HepG2 (cell line): ENCODE results near the gene STK40. TPM values are rescaled to one million over a fixed set of nuclear protein-coding genes. Genes with fewer than 3 reads are reported as not detected.

Source experiments
- CEBPB ChIP-seq: IDR thresholded peaks from 2 replicates; pipeline ENCODE4 v1.6.1; 2011; ENCODE audit warnings: low read depth, low read length, improper control_type of control experiment, borderline replicate concordance
- HDAC1 ChIP-seq: sonication (generic); formaldehyde crosslinking; IDR thresholded peaks from 2 replicates; pipeline ENCODE4 v1.5.1; 2020; ENCODE audit warnings: mild to moderate bottlenecking, missing genetic modification reagents
- HDAC6 ChIP-seq: fragments of 200-600 bp; sonication (generic); IDR thresholded peaks from 2 replicates; pipeline ENCODE4 v1.7.0; 2017; ENCODE audit warnings: mild to moderate bottlenecking, antibody characterized with exemption, low read length, low read depth
- HOXA3 ChIP-seq: sonication (generic); formaldehyde crosslinking; IDR thresholded peaks from 2 replicates; pipeline ENCODE4 v1.5.0; 2020; ENCODE audit warnings: missing genetic modification reagents
- MAFG ChIP-seq: sonication (generic); formaldehyde crosslinking; IDR thresholded peaks from 2 replicates; pipeline ENCODE4 v1.5.1; 2020; ENCODE audit warnings: mild to moderate bottlenecking, missing genetic modification reagents
- NFIC ChIP-seq: IDR thresholded peaks from 2 replicates; pipeline ENCODE4 v1.6.1; 2012; ENCODE audit warnings: mild to moderate bottlenecking, low read length, inconsistent platforms
- NFYB ChIP-seq: sonication (generic); formaldehyde crosslinking; IDR thresholded peaks from 2 replicates; pipeline ENCODE4 v1.4.0; 2020; ENCODE audit warnings: missing genetic modification reagents
- NR2F6 ChIP-seq, 2 experiments: IDR thresholded peaks; 2 replicates each; pipeline ENCODE4 v1.6.1; 2016; ENCODE audit warnings: antibody characterized with exemption in 1 of 2, mild to moderate bottlenecking in 1 of 2
- SMC3 ChIP-seq: IDR thresholded peaks from 2 replicates; pipeline ENCODE4 v1.6.1; 2011; ENCODE audit warnings: low read length, improper control_type of control experiment
- SNAPC2 ChIP-seq: sonication (generic); formaldehyde crosslinking; IDR thresholded peaks from 2 replicates; pipeline ENCODE4 v1.8.1; 2022; ENCODE audit warnings: mild to moderate bottlenecking, missing genetic modification reagents
- ZNF143 ChIP-seq: sonication (generic); formaldehyde crosslinking; IDR thresholded peaks from 2 replicates; pipeline ENCODE4 v1.4.0; 2020; ENCODE audit warnings: missing genetic modification reagents
- ZNF7 ChIP-seq: IDR thresholded peaks from 2 replicates; pipeline ENCODE4 v1.6.1; 2016; ENCODE audit warnings: missing biosample characterization, missing genetic modification reagents
- ZNF839 ChIP-seq: sonication (generic); formaldehyde crosslinking; IDR thresholded peaks from 2 replicates; pipeline ENCODE4 v1.4.0; 2020; ENCODE audit warnings: missing genetic modification reagents, mild to moderate bottlenecking, borderline replicate concordance
- ZNF883 ChIP-seq: sonication (generic); formaldehyde crosslinking; IDR thresholded peaks from 2 replicates; pipeline ENCODE4 v1.5.1; 2020; ENCODE audit warnings: mild to moderate bottlenecking, missing genetic modification reagents; ENCODE audit errors: not compliant biosample characterization
- polyA plus RNA-seq, 8 experiments: library from polyadenylated mRNA; depleted of rRNA in 3 of 8; stranded (reverse) in 7 of 8; unstranded in 1 of 8; fragments of >200 nt; fragmentation: Illumina TruSeq in 4 of 8; extraction: Trizol in 4 of 8; gene quantifications; 2 replicates each; pipeline versions ENCODE4 v1.2.1 to v1.2.3, GENCODE V29; 2011 to 2016; ENCODE audit warnings: low read depth in 4 of 8, missing spikeins in 1 of 8, mixed read lengths in 1 of 8; ENCODE audit not compliant: insufficient read depth in 1 of 8
- total RNA-seq, 5 experiments: library from RNA; depleted of rRNA; stranded (reverse); fragments of >200 nt; fragmentation: Illumina TruSeq; extraction: Trizol; gene quantifications; 2 replicates each; pipeline ENCODE4 v1.2.3, GENCODE V29; 2016; ENCODE audit warnings: low read depth in 1 of 5
- TF ChIP-seq, protein P1 (sequence below): sonication (generic); formaldehyde crosslinking; conservative IDR thresholded peaks from 2 replicates; pipeline ENCODE4 v1.4.0; 2020; ENCODE audit warnings: missing genetic modification reagents
- TF ChIP-seq, protein P2 (sequence below): sonication (generic); formaldehyde crosslinking; IDR thresholded peaks from 2 replicates; pipeline ENCODE4 v1.4.0; 2020; ENCODE audit warnings: mild to moderate bottlenecking, missing genetic modification reagents
- TF ChIP-seq, protein P3 (sequence below): fragments of 450-650 bp; IDR thresholded peaks from 2 replicates; pipeline ENCODE4 v1.6.1; 2016
- TF ChIP-seq, protein P4 (sequence below): sonication (generic); formaldehyde crosslinking; IDR thresholded peaks from 2 replicates; pipeline ENCODE4 v1.4.0; 2020; ENCODE audit warnings: mild to moderate bottlenecking, low read depth, missing genetic modification reagents
- TF ChIP-seq, protein P5 (sequence below): sonication (generic); formaldehyde crosslinking; IDR thresholded peaks from 2 replicates; pipeline ENCODE4 v1.4.0; 2020; ENCODE audit warnings: missing genetic modification reagents, mild to moderate bottlenecking, borderline replicate concordance

Gene STK40
- total and polyA plus RNA-seq, 2 of the 13 experiments (the other 11 are each of a cell fraction or from before 2014, with no cell fraction given), result 33.8 to 35.1 TPM

DNA sequence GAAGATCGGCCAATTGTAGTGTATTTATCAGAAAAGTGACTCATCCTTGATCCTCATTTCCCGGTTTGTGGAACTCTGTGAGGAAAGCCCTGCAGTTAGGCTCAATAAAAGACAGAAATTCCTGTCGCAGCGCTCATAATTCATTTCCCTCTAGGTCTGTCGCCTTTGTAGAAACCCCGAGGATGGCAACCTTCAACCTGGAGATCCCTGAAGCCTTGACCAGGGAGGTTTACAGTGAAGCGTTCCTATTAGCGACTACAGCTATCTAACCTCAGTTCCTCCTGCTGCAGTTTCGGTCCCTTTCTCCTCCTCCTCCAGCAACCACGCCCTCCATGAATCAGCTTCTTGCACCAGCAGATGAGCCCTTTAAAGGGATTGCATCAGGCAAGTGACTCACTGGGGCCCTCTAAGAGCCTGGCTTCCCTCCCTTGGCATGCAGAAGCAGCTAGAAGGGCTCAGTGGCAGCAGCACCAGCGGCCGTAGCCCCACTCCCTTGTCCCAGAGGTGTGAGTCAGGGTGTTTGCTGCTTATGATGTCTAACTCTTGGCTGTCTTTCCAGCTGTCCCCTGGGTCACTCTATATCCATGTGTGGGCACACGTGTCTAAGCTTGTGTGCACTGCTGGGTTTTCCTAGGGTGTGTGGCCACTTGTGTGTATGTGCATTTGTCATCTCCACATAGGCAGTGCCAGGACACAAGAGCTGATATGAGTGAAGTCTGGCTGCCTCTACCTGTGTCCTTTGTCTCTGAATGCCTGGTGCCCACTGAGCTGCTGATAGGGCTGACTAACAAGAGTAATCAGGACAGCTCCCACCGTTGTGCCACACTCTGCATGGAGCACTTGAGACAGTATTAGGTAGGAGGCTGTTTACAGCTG, 779 bp upstream of the STK40 start (continued):
- TF ChIP-seq, protein P1, sequence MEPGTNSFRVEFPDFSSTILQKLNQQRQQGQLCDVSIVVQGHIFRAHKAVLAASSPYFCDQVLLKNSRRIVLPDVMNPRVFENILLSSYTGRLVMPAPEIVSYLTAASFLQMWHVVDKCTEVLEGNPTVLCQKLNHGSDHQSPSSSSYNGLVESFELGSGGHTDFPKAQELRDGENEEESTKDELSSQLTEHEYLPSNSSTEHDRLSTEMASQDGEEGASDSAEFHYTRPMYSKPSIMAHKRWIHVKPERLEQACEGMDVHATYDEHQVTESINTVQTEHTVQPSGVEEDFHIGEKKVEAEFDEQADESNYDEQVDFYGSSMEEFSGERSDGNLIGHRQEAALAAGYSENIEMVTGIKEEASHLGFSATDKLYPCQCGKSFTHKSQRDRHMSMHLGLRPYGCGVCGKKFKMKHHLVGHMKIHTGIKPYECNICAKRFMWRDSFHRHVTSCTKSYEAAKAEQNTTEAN (CRISPR knock-in tag), result peak; percentile 54; the same call in 1 of the 2 replicates
- TF ChIP-seq SNAPC2 (CRISPR knock-in tag) (no peak), ZNF7 (CRISPR knock-in tag) (no peak), ZNF839 (CRISPR knock-in tag) (0 out of 2 replicates have a peak, but pooled peaks have one; percentile 78), CEBPB (peak; percentile 97), NFYB (CRISPR knock-in tag) (no peak), HDAC1 (peak; percentile 75), HDAC6 (no peak), NR2F6 (IDR thresholded peaks at IDR 0.05) (no peak), NR2F6 (CRISPR knock-in tag; IDR thresholded peaks at IDR 0.05) (no peak), NFIC (no peak), ZNF883 (CRISPR knock-in tag) (peak; percentile 25), SMC3 (0 out of 2 replicates have a peak, but pooled peaks have one; percentile 6), HOXA3 (CRISPR knock-in tag) (no peak; the same call in 1 of the 2 replicates), MAFG (no peak), ZNF143 (CRISPR knock-in tag) (peak; percentile 30)
- TF ChIP-seq, protein P2, sequence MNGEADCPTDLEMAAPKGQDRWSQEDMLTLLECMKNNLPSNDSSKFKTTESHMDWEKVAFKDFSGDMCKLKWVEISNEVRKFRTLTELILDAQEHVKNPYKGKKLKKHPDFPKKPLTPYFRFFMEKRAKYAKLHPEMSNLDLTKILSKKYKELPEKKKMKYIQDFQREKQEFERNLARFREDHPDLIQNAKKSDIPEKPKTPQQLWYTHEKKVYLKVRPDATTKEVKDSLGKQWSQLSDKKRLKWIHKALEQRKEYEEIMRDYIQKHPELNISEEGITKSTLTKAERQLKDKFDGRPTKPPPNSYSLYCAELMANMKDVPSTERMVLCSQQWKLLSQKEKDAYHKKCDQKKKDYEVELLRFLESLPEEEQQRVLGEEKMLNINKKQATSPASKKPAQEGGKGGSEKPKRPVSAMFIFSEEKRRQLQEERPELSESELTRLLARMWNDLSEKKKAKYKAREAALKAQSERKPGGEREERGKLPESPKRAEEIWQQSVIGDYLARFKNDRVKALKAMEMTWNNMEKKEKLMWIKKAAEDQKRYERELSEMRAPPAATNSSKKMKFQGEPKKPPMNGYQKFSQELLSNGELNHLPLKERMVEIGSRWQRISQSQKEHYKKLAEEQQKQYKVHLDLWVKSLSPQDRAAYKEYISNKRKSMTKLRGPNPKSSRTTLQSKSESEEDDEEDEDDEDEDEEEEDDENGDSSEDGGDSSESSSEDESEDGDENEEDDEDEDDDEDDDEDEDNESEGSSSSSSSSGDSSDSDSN, result peak; percentile 67
- TF ChIP-seq, protein P3, sequence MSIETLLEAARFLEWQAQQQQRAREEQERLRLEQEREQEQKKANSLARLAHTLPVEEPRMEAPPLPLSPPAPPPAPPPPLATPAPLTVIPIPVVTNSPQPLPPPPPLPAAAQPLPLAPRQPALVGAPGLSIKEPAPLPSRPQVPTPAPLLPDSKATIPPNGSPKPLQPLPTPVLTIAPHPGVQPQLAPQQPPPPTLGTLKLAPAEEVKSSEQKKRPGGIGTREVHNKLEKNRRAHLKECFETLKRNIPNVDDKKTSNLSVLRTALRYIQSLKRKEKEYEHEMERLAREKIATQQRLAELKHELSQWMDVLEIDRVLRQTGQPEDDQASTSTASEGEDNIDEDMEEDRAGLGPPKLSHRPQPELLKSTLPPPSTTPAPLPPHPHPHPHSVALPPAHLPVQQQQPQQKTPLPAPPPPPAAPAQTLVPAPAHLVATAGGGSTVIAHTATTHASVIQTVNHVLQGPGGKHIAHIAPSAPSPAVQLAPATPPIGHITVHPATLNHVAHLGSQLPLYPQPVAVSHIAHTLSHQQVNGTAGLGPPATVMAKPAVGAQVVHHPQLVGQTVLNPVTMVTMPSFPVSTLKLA, result peak; percentile 70
- TF ChIP-seq, protein P4, sequence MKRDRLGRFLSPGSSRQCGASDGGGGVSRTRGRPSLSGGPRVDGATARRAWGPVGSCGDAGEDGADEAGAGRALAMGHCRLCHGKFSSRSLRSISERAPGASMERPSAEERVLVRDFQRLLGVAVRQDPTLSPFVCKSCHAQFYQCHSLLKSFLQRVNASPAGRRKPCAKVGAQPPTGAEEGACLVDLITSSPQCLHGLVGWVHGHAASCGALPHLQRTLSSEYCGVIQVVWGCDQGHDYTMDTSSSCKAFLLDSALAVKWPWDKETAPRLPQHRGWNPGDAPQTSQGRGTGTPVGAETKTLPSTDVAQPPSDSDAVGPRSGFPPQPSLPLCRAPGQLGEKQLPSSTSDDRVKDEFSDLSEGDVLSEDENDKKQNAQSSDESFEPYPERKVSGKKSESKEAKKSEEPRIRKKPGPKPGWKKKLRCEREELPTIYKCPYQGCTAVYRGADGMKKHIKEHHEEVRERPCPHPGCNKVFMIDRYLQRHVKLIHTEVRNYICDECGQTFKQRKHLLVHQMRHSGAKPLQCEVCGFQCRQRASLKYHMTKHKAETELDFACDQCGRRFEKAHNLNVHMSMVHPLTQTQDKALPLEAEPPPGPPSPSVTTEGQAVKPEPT (CRISPR knock-in tag), result no peak; the same call in 1 of the 2 replicates
- TF ChIP-seq, protein P5, sequence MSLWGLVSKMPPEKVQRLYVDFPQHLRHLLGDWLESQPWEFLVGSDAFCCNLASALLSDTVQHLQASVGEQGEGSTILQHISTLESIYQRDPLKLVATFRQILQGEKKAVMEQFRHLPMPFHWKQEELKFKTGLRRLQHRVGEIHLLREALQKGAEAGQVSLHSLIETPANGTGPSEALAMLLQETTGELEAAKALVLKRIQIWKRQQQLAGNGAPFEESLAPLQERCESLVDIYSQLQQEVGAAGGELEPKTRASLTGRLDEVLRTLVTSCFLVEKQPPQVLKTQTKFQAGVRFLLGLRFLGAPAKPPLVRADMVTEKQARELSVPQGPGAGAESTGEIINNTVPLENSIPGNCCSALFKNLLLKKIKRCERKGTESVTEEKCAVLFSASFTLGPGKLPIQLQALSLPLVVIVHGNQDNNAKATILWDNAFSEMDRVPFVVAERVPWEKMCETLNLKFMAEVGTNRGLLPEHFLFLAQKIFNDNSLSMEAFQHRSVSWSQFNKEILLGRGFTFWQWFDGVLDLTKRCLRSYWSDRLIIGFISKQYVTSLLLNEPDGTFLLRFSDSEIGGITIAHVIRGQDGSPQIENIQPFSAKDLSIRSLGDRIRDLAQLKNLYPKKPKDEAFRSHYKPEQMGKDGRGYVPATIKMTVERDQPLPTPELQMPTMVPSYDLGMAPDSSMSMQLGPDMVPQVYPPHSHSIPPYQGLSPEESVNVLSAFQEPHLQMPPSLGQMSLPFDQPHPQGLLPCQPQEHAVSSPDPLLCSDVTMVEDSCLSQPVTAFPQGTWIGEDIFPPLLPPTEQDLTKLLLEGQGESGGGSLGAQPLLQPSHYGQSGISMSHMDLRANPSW (CRISPR knock-in tag), result no peak; the same call in 1 of the 2 replicates
